ENCODE results near the gene DCAF15.
"Not testable (repeated sequence)": the region's sequence is repeated elsewhere in the genome, so short reads cannot be mapped to it uniquely, and the experiment has no call there.

Gene DCAF15

DNA sequence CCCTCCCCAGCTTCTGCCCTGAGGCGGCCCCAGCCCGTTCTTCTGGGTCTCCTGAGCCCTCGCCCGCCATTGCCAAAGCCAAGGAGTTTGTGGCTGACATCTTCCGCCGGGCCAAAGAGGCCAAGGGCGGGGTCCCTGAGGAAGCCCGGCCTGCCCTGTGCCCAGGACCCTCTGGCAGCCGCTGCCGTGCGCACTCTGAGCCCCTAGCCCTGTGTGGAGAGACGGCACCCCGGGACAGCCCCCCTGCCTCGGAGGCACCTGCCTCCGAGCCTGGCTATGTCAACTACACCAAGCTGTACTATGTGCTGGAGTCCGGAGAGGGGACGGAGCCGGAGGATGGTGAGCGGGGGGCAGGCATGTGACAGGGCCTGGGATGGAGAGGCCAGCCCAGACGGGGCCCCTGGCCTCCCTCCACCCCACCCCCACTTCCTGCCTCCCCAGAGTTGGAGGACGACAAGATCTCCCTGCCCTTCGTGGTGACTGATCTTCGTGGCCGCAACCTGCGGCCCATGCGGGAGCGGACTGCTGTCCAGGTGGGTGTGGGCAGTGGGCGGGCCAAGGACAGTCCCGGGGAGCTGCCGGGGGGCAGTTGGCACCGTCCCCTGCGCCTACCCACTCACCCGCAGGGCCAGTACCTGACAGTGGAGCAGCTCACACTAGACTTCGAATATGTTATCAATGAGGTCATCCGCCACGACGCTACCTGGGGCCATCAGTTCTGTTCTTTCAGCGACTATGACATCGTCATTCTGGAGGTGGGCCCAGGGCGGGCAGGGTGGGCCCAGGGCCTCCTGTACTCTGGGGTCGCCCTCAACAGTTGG lies 7.0 kb downstream of the DCAF15 start:
- DNase-seq (ENCODE audit: insufficient read length, low spot score) (no peak), FAIRE-seq (no peak)

DNA sequence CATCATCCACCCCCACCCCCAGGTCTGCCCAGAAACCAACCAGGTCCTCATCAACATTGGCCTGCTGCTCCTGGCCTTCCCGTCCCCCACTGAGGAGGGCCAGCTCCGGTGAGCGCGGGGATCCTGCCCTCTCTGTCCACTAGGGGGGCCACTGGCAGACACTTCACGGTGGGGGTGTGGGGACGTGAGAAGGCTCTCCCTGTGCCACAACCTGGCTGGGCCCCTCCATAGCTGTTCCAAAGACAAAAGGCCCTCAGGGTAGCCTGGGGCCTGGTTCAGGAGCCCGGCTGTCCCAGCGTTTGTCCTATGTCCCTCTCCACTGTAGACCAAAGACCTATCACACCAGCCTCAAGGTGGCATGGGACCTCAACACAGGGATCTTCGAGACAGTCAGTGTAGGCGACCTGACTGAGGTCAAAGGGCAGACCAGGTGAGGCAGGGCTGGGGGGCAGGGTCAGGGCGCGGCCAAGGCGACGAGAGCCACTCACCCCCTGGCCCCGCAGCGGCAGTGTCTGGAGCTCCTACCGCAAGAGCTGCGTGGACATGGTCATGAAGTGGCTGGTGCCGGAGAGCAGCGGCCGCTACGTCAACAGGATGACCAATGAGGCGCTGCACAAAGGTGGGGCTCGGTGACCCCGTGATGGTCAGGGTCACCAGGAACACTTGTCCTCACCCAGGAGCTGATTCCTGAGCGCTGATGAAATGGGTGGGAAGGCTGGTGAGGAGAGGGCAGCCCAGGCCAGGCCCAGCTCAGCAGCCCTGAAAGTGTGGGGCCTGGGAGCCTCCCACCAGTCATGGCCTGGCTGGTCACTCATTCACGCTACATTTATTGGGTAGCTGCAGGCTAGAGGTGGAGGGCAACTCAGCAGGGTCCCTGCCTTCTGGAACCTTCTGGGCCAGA lies 7.9 kb downstream of the DCAF15 start:
- DNase-seq (ENCODE audit: insufficient read length, low spot score) (peak; percentile 69), FAIRE-seq (no peak)

DNA sequence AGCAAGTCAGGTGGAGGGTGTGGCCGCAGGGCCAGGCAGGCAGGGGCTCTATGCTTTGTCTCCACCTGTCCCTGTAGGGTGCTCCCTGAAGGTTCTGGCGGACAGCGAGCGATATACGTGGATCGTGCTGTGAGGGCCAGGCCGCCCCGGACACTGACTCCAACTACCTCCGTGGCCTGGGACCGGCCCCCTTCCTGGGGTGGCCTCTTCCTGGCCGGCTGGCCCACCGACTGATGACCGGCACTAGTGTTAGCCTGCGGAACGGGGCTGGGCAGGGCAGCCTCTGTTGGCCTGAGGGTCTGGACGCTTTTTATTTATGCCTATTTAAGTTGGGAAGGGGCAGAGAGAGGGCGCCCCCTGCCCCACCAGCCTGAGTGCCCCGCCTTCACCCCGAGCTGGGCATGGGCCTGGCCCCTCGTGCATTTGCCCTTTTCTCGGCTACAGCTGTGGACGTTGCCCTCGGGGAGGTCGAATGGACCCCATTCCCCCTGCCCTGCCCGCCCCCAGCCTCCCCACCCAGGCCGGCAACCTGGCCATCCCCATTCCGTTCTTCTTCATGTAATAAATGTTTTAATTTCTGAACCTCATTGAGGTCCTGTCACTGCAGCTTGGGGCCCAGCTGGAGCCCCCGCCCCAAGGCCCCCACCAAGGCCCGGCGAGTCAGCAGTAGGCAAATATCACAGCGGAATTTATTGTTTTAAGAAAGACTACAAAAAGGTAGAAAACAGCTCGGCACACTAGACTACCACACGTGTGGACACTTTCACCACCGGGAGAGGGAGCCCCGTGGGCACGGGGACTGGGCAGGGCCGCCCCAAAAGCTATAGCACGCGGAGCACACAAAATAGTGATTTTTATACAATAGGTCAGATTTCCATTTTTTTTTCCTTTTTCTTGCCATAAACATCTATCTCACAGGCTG lies 8.8 kb downstream of the DCAF15 start:
- DNase-seq (ENCODE audit: insufficient read length, low spot score) (no peak), FAIRE-seq (no peak)

DNA sequence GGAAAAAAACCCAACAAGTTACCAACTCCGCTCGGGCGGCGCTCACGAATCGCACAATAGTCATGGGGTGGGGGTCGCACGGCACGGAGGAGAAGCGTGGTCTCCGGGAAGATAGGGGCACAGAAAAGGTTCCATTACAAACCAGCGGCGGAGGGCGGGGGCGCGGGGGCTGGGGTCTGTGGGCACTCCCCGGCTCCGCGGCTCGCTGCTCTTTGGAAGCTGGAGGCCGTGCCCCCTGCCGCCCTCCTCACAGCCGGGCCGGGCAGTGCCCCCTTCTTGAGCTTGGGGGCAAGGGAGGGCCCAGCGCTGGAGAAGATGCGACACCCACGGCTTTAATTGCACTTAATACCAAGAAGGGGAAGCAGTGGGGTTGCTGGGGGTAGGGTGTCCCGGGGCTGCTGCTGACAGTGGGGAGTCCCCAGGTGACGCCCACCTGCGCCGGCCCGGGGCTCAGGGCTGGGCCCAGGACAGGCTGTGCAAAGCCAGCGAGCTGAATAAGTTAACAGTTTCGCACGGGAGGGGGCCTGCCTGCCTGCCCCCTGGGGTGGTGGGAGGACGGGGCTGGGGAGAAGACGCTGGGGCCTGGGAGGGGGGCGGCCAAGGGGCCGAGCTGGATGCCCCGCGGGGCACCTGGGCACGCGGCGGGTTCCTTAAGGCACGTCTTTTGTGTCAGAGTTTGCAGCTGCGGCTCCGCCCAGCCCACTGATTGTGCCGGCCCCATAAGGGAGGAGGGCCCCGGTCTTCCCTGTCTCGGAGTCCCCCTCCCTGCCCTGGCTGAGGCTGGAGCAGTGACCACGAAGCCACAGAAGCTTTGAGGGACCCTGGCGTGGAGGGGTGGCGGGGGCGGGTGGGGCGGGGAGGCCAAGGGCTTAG lies 9.8 kb downstream of the DCAF15 start:
- no peak for FAIRE-seq
- DNase-seq (ENCODE audit: insufficient read length, low spot score): no peak

DNA sequence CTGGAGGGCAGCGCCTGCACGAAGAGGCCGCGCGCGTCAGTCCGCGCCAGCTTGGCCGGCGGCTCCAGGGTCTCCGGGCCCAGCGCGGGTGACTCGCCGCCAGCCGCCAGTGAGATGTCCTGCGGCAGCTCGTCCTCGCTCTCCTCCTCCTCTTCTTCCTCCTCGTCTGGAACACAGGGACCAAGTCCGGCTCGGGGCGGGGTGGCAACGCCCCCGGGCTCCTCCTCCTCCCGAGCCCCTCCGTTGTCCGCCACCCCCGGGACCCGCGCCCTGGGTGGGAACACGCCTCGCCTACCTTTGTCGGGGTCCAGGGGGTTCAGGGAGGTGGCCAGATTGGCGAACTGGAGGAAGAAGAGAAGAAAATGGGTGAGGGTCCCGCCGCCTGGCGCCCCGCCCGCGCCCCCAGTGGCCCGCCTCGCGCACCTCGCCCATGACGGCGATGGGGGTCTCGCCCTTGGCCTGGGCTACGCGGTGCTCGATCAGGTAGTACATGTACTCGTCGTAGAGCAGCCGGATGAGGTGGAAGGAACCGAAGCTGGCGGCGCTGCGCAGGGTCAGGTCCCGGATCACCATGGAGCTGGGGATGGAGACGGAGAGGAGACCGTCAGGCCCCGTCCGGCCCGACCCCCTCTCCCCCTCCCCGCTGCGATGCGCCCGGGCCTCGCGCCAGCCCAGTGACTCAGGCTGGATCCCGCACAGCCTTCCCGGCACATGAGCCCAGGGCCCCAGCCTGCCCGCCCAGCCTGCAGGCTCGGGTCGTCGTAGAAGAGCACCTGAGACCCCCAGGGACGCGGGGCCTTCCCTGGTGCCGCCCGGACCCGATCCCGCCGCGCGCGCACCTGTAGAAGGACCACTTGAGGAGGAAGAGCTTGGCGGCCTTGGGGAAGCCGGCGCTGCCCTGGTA lies 10.6 kb downstream of the DCAF15 start:
- FAIRE-seq: no peak
- no peak for DNase-seq (ENCODE audit: insufficient read length, low spot score)

DNA sequence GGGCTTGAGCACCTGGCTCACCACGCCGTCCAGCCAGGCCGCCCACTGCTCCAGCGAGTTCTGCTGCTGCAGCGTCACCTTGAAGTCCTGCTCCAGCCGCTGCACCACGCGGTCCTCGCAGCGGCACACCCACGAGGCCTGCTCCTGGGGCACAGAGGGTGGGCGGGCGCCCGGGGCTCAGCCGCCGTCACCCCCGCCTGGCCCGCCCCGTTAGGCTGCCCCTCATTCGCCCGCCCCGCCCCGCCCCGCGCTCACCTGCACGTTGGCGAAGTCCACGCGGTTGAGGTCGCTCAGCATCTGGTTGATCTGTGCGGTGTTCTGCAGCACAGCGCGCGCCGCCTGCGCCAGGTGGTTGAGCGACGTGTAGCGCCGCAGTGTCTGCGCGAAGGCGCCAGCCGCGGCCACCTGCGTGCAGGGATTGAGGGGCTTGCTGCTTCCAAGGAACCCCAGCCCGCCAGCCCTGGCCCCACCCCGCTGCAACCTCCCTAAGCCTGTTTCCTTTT lies 11.3 kb downstream of the DCAF15 start:
- DNase-seq (ENCODE audit: insufficient read length, low spot score): no peak
- no peak for FAIRE-seq

DNA sequence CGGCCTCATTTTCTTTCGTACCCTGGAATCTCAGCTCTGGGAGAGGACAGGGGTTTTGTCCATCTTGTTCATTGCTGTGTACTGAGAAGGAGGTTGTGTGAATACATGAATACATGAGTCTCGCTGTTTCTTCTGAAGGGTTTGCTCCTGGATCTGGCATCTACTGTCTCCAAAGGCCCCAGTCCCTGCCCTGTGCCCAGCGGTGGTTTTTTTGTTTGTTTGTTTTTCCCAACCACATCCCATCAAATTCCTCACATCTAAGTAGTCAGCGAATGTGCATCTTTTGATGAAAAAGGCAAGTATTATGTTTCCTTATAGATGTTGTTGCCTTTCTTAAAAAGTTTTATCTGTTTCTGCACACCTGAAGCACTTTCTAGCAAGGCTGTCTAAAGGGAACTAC lies 12.5 kb downstream of the DCAF15 start:
- FAIRE-seq: no peak
- no peak for DNase-seq (ENCODE audit: insufficient read length, low spot score)

DNA sequence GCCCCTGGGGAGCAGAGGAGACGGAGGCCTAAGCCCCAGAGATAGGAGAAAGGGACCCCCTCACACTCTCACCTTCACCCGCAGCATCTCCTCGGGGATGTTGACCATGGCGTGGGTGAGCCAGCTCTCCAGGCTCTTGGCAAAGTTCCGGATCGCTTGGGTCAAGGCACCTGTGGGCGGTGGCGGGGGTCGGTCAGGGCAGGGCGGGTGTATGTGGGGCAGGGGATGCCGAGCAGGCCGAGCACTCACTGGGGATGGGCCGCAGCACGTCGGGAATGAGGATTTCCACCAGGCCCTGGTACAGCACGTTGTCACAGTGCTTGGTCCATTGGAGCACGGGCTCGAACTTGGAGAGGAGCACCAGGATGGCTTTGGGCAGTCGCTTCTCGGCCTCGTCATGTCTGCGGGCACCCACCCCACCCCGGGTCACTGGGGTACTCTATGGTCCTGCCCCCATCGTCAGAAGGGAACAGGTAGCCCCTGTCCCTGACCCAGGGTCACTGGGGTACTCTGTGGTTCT lies 13.1 kb downstream of the DCAF15 start:
- no peak for FAIRE-seq

DNA sequence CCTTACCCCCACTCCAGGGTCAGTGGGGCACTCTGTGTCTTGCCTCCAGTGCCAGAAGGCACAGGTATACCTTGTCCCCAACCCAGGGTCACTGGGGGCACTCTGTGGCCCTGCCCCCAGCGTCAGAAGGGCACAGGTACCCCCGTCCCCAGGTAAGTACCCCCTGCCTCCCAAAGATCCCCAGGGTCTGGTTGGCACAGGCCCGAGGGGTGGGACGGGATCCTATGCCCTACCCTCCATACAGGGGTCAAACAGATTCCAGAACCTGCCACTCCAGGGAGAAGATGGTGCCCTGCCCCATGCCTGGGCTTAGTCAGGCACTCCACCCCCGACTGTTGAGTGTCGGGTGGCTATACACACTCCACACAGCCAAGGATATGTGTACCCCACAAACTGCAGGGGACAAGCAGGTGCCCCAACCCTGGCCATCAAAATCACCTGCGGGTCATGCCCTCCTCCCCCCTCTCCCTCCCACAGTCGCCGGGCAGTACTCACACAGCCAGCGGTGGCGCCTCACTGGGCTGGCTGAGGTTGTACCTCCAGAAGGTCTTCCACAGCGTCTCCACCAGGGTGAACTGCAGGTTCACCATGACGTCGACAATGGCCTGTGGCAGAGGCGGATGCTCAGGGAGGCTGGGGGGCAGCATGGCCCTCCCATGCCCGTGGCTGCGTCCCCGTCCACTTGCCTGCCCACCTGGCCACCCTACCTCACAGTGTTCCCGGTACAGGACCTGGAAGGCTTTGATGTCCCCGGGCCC lies 13.8 kb downstream of the DCAF15 start:
- no peak for FAIRE-seq
- DNase-seq (ENCODE audit: insufficient read length, low spot score): no peak

More for the DNA sequence above, 13.1 kb downstream of the DCAF15 start:
- DNase-seq (ENCODE audit: insufficient read length, low spot score): no peak

DNA sequence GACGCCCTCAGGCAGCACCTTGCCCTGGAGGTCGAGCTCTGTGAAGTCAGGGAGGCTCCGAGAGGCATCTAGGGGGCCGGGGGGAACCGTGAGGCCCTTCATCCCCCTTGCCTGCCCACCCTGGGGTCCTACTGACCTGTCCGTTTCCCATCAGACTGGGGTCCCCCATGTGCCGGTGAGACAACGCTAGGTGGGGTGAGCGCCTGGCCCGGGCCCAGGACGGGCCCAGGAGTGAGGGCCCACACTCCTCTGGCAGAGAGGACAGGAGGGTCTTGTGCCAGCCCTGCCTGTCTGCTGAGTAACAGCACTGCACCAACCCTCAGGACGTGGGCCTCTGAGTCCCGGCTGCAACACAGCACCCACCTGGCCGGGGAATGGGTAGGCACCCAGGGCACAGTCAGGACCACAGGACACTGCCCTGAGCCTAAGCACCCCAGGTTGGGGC lies 14.4 kb downstream of the DCAF15 start:
- no peak for DNase-seq (ENCODE audit: insufficient read length, low spot score)
- no peak for FAIRE-seq

DNA sequence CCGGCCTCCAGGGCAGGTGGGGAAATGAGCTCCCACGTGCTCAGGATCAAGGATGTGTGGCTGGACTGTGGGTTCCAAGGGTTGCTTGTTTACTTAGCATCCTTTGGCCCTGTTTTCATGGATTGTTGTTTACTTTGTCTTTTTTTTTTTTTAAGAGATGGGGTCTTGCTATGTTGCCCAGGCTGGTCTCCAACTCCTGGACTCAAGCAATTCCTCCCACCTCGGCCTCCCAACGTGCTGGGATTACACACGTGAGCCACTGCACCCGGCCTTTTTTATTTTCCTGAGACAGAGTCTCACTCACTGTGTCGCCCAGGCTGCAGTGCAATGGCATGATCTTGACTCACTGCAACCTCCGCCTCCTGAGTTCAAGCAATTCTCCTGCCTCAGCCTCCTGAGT lies 14.9 kb downstream of the DCAF15 start:
- DNase-seq (ENCODE audit: insufficient read length, low spot score); FAIRE-seq: not testable (repeated sequence)

DNA sequence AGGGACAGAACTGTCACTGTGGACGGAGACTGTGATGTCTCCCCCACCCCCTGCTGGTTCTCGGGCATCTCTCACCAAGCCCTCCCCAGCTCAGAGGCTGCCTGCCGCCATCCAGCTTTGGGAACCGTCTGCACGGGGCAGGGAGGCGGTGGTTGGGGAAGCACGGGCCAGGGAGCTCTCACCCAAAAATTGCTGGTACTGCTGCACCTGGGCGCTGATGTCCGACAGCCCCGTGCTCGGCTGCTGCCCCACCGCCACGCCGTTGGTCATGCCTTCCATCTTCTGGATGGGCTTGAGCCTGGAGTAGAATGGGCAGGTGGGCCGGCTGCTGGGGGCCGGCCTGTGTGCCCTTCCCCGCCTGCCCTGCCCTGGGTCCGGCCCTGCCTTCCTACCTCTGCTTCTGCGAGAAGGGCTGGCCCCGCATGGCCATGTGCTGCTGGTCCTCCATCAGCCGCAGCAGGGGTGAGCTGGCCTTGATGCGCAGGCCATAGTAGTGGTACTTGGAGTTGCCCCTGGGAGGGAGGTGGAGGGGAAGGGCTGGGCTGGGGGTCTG lies 16.1 kb downstream of the DCAF15 start:
- FAIRE-seq (no peak), DNase-seq (ENCODE audit: insufficient read length, low spot score) (no peak)

DNA sequence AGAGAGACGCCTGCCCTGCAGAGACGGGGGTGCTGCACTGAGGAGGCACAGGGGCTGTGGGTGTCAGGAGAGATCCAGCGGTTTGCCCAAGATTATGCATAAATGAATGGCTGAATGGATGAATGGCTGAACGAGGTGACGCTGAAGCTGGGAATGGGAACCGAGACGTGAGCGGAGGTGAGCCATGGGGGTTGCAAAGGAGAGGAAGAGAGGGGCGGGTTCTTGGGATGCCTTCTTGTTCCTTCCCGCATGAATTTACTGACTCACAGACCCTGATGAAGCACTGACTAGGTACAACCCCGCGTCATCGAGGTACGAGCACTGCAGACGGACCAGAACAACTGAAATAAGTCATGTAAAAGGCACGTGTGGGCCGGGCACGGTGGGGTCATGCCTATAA lies 16.7 kb downstream of the DCAF15 start:
- DNase-seq (ENCODE audit: insufficient read length, low spot score) (no peak), FAIRE-seq (no peak)

DNA sequence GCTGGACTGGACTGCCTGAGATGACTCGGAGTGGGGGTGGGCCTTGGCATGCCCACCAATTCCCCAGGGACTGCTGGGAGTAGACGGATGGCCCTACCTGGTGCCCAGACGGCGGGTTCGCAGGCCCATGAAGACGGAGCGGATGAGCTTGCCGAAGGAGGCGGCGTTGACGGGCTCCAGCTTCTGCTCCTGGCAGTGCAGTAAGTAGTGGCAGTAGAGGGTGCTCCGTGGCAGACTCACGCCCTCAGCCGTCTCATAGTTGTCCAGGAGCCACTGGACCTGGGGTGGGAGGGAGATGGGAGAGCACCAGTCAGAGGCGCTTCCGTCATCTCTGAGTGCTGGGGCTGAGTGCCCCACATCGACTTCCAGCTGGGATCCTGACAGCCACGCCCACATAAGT lies 17.6 kb downstream of the DCAF15 start:
- FAIRE-seq: no peak
- no peak for DNase-seq (ENCODE audit: insufficient read length, low spot score)

DNA sequence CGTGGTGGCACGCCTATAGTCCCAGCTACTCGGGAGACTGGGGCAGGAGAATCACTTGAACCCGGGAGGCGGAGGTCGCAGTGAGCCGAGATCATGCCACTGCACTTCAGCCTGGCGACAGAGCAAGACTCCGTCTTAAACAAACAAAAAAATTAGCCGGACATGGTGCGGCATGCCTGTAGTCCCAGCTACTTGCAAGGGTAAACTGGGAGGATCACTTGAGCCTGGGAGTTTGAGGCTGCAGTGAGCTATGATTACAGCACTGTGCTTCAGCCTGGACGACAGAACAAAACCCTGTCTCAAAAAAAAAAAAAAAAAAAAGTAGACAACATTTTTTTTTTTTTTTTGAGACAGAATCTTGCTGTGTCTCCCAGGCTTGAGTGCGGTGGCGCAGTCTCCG lies 19.6 kb downstream of the DCAF15 start:
- not testable (repeated sequence) for DNase-seq (ENCODE audit: insufficient read length, low spot score); FAIRE-seq

DNA sequence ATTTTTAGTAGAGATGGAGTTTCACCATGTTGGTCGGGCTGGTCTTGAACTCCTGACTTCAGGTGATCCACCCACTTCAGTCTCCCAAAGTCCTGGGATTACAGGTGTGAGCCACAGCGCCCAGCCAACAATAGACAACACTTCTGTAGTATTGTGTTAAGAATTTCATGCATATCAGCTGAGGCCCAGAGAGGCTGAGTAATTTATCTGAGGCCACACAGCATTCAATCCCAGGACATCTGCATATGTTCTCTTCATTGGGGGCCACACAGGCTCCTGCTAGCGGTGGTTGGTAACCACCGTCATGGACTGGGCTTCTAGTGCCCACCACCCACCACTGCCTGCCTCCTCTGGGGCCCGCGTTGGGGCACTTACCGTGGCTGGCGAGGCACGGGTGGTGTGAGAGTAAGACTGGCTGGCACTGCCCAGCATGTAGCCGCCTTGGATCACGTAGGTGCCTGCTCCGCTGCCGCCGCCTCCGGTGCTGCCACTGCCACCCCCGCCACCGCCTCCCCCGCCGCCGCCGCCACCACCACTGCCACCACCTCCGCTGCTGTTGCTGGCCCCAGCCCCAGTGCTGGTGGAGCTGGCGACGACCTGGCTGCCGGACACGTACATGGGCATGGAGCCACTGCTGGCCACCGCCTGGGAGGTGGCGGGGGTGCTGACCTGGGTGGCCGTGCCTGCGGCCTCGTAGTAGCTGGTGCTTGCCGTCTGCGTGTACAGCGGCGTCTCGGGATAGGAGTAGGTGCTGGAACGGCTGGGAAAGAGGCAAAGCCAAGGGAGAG lies 20.3 kb downstream of the DCAF15 start:
- DNase-seq (ENCODE audit: insufficient read length, low spot score) (no peak), FAIRE-seq (no peak)
